Activated naive CD4-positive, alpha-beta T cell treated with anti-CD3 and anti-CD28 coated beads, Interleukin-2, amount 50 U/mL, for 24 hours (primary cell): ENCODE data around the gene GPS2.
"Not testable (repeated sequence)": the region's sequence is repeated elsewhere in the genome, so short reads cannot be mapped to it uniquely, and the experiment has no call there.

Experiments
- H3K27ac Mint-ChIP-seq: one replicate; pipeline ENCODE4 v1.8.0; 2021; ENCODE audit warnings: mild to moderate bottlenecking, mixed read lengths
- H3K27me3 Mint-ChIP-seq: one replicate; pipeline ENCODE4 v1.8.0; 2021; ENCODE audit warnings: mixed read lengths
- H3K36me3 Mint-ChIP-seq: one replicate; pipeline ENCODE4 v1.8.0; 2021; ENCODE audit warnings: mixed read lengths
- H3K4me1 Mint-ChIP-seq: one replicate; pipeline ENCODE4 v1.8.0; 2021; ENCODE audit warnings: mixed read lengths
- H3K4me3 Mint-ChIP-seq: one replicate; pipeline ENCODE4 v1.8.0; 2021; ENCODE audit warnings: mild to moderate bottlenecking, mixed read lengths
- H3K9me3 Mint-ChIP-seq: one replicate; pipeline ENCODE4 v1.8.0; 2021; ENCODE audit warnings: mixed read lengths

GPS2 gene

DNA sequence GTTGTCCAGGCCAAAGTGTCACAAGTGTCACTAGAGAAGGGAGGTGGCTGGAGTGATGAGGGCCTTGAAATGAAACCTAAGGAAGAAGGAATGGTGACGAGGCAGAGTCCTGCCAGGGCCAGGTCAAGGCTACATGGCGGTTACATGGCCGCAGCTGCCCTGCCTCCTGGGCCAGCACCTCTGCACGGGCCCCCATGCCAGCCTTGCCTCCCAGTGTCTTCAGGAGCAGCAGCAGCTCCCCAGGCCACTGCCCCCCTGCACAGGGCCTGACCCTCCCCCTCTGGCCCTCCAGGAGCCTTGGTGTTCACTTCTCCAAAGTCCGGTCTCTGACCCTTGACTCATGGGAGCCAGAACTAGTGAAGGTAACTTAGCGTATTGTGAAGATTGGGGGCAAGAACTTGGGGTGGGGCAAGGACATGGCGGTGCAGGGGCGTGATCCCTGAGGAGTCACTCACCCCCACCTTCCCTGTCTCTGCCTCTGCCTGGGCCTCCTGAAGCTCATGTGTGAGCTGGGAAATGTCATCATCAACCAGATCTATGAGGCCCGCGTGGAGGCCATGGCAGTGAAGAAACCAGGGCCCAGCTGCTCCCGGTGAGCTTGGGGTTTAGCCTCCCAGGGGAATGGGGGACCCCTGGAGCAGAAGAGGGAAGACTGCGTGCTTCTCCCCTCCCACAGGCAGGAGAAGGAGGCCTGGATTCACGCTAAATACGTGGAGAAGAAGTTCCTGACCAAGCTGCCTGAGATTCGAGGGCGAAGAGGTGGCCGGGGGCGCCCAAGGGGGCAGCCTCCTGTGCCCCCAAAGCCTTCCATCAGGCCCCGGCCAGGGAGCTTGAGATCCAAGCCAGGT lies 32.7 kb upstream of the GPS2 start:
- H3K9me3 Mint-ChIP-seq, result no peaks in the 10 kb centered on the region
- peak overlapping the region; percentile 30 for H3K27ac Mint-ChIP-seq
- no peaks in the 10 kb centered on the region for H3K36me3 Mint-ChIP-seq
- H3K4me3 Mint-ChIP-seq, result no peak overlapping the region
- H3K27me3 Mint-ChIP-seq, result no peaks in the 10 kb centered on the region
- peaks cover 14% of the 10 kb centered on the region for H3K4me1 Mint-ChIP-seq

DNA sequence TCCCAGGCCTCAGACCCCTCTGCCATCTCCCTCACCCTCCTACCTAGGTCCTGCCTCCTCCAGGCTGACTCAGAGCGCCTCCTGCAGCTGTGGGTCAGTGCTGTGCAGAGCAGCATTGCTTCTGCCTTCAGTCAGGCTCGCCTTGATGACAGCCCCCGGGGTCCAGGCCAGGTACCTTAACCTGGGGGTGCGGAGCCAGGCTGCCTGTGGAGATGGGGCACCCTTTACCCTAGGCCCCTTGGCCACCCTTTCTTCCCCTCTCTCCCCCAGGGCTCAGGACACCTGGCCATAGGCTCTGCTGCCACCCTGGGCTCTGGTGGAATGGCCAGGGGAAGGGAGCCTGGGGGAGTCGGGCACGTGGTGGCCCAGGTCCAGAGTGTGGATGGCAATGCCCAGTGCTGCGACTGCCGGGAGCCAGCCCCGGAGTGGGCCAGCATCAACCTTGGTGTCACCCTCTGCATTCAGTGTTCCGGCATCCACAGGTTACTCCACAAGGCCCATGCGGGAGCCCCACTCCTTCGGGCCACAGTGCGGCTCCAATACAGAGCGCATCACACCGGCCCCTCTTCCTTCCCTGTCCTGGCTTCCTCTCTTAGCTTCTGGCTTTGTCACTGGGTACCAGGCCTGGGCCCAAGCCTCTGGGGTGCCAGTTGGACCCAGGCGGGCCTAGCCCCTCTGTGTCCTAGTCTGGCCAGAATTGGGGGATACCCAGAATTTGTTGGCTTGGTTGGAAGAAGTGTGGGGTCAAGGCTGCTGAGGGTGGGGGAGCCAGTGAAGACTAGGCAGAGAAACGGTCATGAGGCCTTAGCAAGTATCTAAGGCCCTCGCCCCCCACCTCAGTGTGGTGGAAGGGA lies 31.8 kb upstream of the GPS2 start:
- H3K4me1 Mint-ChIP-seq, result peaks cover 7% of the 10 kb centered on the region
- H3K4me3 Mint-ChIP-seq, result no peak overlapping the region
- H3K9me3 Mint-ChIP-seq, result no peaks in the 10 kb centered on the region
- no peak overlapping the region for H3K27ac Mint-ChIP-seq
- no peaks in the 10 kb centered on the region for H3K27me3 Mint-ChIP-seq
- no peaks in the 10 kb centered on the region for H3K36me3 Mint-ChIP-seq

DNA sequence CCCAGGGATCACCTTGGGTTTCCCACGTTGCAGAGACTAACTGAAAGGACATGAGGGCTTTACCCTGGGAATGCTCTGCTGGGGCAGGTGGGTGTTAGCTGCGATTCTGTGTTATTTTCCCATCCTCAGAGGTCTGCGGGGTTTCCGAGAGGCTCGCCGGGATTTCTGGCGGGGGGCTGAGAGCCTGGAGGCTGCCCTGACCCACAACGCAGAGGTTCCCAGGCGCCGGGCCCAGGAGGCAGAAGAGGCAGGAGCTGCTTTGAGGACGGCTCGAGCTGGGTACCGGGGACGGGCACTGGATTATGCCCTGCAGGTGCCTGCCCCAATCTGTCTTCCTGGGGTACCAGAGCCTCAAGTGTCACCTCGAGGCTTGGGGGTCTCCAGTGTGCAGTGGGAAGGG lies 28.1 kb upstream of the GPS2 start:
- Mint-ChIP-seq H3K4me1 (peaks cover 14% of the 10 kb centered on the region), H3K27ac (no peak overlapping the region), H3K9me3 (no peaks in the 10 kb centered on the region), H3K4me3 (no peak overlapping the region), H3K27me3 (no peaks in the 10 kb centered on the region), H3K36me3 (no peaks in the 10 kb centered on the region)

DNA sequence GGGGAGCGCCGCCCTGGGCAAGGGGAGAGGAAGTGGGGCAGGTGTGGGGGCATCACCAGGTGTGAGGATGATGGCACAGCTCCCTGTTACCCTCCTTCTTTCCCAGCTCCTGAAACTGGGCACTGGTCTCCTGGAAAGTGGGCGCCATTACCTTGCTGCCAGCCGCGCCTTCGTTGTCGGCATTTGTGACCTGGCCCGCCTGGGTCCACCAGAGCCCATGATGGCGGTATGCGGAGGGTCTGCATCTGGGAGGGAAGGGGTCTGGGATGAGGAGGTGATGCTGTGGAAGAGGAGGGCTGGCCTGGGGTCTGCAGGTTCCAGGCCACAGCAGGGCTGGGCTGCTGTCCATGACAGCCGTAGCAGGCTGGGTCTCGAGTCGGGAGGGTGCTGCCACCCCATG lies 26.7 kb upstream of the GPS2 start:
- Mint-ChIP-seq H3K36me3 (no peaks in the 10 kb centered on the region), H3K9me3 (no peaks in the 10 kb centered on the region), H3K27me3 (no peaks in the 10 kb centered on the region), H3K4me1 (peaks cover 27% of the 10 kb centered on the region), H3K27ac (peak overlapping the region; percentile 93), H3K4me3 (no peak overlapping the region)

DNA sequence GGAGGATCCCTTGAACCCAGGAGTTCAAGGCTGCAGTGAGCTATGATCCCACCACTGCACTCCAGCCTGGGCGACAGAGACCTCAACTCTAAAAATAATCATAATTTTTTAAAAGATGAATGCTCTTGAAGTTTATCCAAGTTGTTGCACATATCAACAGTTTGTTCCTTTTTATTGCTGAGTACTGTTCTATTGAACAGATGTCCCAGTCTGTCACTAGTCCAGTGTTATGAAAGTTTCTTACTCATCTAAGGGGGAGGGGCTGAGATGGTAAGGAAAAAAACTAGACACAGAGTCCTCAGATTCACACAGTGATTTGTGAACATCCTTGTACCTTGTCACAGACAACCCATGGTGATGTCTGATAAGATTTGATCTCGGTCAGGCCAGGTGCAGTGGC lies 25.0 kb upstream of the GPS2 start:
- H3K4me1 Mint-ChIP-seq, result peaks cover 35% of the 10 kb centered on the region
- no peaks in the 10 kb centered on the region for H3K27me3 Mint-ChIP-seq
- no peak overlapping the region for H3K27ac Mint-ChIP-seq
- H3K4me3 Mint-ChIP-seq, result no peak overlapping the region
- H3K9me3 Mint-ChIP-seq, result no peaks in the 10 kb centered on the region
- no peaks in the 10 kb centered on the region for H3K36me3 Mint-ChIP-seq

DNA sequence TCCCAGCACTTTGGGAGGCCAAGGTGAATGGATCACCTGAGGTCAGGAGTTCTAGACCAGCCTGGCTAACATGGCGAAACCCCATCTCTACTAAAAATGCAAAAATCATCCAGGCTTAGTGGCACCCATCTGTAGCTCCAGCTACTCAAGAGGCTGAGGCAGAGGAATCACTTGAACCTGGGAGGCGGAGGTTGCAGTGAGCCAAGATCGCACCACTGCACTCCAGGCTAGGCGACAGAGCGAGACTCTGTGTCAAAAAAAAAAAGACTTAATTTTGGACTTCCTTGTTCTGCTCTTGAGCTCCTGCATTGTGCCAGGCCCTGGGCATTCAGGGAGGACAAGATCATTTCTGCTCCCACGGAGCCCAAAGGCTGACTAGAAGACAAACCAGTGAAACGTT lies 22.4 kb upstream of the GPS2 start:
- peaks cover 56% of the 10 kb centered on the region for H3K4me1 Mint-ChIP-seq
- not testable (repeated sequence) for H3K36me3 Mint-ChIP-seq

DNA sequence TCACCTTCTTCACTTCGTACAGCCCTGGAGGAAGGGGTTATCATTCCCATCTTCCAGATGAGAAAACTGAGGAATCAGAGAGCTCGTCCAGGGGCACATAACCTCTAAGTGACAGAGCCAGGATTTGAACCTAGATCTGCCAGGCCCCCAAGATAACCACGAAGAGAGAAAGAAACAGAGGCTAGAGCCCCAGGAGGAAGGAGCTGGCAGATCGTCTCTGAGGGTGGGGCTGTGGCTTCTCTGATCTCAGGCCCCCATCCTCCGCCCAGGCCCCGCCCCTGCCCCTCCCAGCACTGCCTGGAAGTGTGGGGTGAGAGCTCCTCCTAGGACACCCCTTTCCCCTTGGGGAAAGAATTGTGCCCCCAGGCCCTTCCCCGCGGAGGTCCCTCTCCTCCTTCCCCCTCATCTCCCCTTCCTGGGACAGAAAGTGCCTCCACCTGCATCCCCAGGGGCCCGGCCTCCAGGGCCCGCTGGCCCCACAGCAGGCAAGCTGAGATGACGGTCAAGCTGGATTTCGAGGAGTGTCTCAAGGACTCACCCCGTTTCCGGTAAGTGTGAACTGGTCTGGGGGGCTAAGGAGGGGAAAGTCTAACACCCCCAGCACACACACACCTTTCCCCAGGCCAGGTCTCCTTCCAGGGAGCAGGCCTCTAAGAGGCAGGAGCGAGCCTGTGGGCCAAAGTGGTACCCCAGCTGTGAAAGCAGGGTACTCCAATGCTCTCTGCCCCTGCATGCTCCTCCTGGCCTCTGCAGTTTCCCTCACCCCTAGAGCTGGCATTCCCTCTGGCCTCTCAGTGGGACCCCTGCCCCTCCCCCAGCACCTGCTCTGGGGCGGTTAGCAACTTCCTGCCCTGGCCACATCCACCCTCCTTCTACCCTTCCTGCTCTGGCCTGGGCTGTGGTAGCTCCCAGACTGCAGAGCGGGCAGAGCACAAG lies 21.3 kb upstream of the GPS2 start, which contains the start of gene ACAP1:
Gene ACAP1 (plus strand): TSS at position 290 of the 936 bp plus-strand sequence. CDS start 206 bp downstream, at position 496.
- peak within 1 kb of the TSS; percentile 93 for H3K27ac Mint-ChIP-seq
- H3K4me3 Mint-ChIP-seq, result peak within 1 kb of the TSS; percentile 89
- H3K4me1 Mint-ChIP-seq, result peaks cover 61% of the 10 kb centered on the region

More for the DNA sequence above, 22.4 kb upstream of the GPS2 start:
- H3K9me3 Mint-ChIP-seq, H3K27me3 Mint-ChIP-seq: not testable (repeated sequence)
- Mint-ChIP-seq H3K4me3 (peak overlapping the region; percentile 89), H3K27ac (peak overlapping the region; percentile 93)

DNA sequence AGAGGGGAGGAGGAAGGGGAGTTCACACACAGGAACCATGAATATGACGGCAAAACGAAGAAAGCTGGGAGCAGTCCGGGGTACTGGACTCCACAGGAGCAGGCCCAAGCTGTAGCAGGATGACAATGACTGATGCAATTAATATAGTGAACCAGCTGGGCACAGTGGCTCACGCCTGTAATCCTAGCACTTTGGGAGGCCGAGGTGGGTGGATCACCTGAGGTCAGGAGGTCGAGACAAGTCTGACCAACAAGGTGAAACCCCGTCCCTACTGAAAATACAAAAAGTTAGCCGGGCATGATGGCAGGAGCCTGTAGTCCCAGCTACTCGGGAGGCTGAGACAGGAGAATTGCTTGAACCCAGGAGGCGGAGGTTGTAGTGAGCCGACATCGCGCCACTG lies 20.6 kb upstream of the GPS2 start:
- H3K4me3 Mint-ChIP-seq, result peak overlapping the region; percentile 89
- H3K27ac Mint-ChIP-seq, result peak overlapping the region; percentile 93
- H3K9me3 Mint-ChIP-seq, H3K36me3 Mint-ChIP-seq, H3K27me3 Mint-ChIP-seq: not testable (repeated sequence)
- H3K4me1 Mint-ChIP-seq, result peaks cover 65% of the 10 kb centered on the region

More for the DNA sequence above, 21.3 kb upstream of the GPS2 start, which contains the start of gene ACAP1:
- Mint-ChIP-seq H3K36me3 (no peaks in the 10 kb centered on the region), H3K27me3 (no peaks in the 10 kb centered on the region), H3K9me3 (no peaks in the 10 kb centered on the region)

DNA sequence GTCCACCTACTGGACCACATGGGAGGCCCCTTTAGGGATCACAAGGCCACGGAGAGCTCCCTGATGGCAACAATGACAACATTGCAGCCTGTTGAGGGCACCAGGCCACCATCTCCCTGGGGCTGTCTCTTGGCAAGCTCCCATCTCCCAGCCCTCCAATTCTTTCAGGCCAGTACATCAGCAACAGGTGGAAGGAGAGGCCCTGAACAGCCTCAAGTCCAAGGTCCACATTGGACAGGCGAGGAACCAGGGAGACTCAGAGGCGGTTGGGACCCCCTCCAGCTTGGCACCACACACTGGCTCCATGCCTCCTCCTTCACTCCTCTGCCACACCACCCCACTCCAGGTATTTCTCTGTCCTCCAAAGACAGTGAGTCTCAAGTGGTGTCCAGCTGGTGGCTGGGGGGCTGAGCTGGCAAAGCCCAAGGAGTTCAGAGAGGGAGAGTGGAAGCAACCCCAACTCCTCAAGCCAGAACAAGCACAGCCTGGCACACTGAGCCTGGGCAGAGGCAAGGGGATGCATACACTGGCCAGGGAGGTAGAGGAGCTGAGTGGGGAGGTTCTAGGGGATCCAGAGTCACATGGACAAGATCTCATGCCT lies 19.9 kb upstream of the GPS2 start:
- H3K4me3 Mint-ChIP-seq, result peak overlapping the region; percentile 89
- peaks cover 65% of the 10 kb centered on the region for H3K4me1 Mint-ChIP-seq
- peak overlapping the region; percentile 93 for H3K27ac Mint-ChIP-seq
- H3K9me3 Mint-ChIP-seq, result no peaks in the 10 kb centered on the region
- H3K27me3 Mint-ChIP-seq, result no peaks in the 10 kb centered on the region
- no peaks in the 10 kb centered on the region for H3K36me3 Mint-ChIP-seq

DNA sequence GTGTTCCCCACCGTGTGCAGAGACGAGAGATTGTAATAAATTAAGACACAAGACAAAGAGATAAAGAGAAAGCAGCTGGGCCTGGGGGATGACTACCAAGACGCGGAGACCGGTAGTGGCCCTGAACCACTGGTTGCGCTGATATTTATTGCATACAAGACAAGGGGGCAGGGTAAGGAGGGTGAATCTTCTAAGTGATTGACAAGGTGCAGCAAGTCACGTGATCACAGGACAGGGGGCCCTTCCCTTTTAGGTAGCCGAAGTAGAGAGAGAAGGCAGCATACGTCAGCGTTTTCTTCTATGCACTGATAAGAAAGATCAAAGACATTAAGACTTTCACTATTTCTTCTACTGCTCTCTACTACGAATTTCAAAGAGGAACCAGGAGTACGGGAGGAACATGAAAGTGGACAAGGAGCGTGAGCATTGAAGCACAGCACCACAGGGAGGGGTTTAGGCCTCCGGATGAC lies 17.5 kb upstream of the GPS2 start:
- not testable (repeated sequence) for H3K36me3 Mint-ChIP-seq, H3K9me3 Mint-ChIP-seq, H3K27me3 Mint-ChIP-seq
- H3K27ac Mint-ChIP-seq, result peak overlapping the region; percentile 68
- H3K4me1 Mint-ChIP-seq, result peaks cover 69% of the 10 kb centered on the region
- H3K4me3 Mint-ChIP-seq, result peak overlapping the region; percentile 63

DNA sequence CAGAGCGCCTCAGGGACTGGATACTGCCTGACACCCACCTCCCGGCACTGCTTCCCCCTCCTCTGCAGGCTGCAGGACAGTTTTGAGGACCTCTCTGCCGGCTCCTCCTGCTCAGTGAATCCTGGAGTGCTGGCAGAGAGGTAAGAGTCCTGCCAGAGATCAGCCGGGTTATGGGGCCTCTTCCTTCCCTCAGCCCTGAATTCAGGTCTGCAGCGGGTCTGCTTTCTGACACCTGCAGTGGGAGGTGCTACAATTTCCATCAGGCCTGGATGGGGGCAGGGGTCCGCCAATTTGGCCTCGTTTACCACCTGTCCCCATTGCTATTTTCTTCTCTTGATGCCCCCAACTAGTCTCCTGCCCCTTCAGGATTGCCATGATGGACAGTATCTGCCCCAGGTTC lies 17.0 kb upstream of the GPS2 start:
- no peaks in the 10 kb centered on the region for H3K36me3 Mint-ChIP-seq
- no peaks in the 10 kb centered on the region for H3K27me3 Mint-ChIP-seq
- H3K4me3 Mint-ChIP-seq, result peak overlapping the region; percentile 63
- H3K4me1 Mint-ChIP-seq, result peaks cover 64% of the 10 kb centered on the region
- no peaks in the 10 kb centered on the region for H3K9me3 Mint-ChIP-seq
- H3K27ac Mint-ChIP-seq, result peak overlapping the region; percentile 68

DNA sequence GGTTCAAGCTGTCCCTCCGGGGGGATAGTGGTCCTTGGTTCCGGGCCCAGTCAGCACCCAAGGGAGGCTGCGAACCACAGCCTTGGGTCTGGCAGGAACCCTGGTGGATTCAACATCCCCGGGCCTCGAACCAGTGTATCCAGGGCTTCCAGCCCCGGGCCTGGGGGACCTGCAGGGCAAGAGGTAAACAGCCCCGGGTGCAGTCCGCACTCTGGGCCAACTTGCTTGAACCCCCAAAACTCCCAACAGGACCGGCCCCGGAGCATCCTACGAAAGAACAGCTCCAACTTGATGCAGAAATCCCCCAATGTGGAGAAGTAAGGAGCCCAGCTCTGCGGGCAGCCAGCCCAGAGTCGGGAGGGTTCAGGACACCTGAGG lies 15.5 kb upstream of the GPS2 start:
- Mint-ChIP-seq H3K9me3 (no peaks in the 10 kb centered on the region), H3K27ac (no peak overlapping the region), H3K4me3 (peak overlapping the region; percentile 90), H3K27me3 (no peaks in the 10 kb centered on the region), H3K4me1 (peaks cover 54% of the 10 kb centered on the region), H3K36me3 (no peaks in the 10 kb centered on the region)

DNA sequence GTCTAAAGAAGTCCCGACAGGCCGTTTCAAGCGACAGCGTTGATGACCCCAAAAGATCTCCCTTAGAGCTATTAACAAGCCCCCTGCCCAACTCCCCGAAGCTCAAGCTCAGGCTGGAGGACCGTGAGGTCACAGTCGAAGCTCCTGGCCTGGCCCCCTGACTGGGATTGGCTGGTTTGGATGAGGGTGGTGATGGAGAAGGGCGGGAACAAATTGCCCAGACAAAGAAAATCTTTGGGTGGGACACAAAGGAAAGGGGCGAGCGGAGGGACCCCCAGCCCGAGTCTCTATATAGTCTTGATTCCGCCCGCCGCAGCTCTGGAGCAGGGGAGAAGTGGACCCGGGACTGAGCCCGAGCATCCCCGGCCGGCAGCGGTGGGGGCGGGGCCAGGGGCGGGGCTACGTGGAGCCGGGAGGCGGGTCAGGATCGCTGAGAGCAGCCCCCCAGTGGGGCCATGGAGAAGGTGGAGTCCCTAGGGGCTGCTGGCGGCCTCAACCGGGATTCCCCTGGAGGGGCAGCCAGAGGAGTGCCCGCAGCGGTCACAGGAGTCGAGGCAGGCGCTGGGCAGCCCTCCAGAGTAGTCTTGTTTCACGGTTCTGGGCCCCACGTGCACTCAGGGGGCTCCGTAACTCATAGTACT lies 15.0 kb upstream of the GPS2 start:
- Mint-ChIP-seq H3K36me3 (no peaks in the 10 kb centered on the region), H3K9me3 (no peaks in the 10 kb centered on the region), H3K4me3 (peak overlapping the region; percentile 90), H3K27ac (peak overlapping the region; percentile 99), H3K4me1 (peaks cover 49% of the 10 kb centered on the region), H3K27me3 (no peaks in the 10 kb centered on the region)

DNA sequence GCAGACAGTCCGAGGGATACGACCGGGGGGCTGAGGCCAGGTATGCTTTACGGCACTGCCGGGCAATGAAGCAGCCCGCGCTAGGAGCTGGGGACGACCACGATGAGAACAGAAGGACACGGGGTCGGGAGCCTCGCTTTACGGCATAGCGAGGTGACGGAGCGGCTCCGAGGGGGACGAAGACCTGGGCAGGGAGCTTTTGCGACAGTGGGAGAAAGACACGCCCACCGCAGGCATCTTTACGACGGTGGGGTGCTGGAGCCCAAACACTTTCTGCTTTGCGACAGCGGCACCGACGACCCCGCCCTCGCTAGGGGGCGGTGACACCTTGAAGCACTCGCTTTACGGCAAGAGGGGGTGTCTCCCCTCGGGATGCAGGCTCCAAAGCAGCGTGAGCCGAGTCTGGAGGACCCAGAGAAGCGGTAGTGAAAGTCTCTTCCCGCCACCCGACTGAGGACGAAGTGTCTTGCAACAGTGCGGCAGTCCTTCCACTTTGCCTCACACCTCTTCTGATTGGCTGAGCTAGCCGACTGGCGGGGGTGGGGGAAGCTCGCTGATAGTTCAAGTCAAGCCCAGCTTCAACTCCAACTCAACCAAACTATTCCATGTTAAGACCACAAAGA lies 14.3 kb upstream of the GPS2 start:
- Mint-ChIP-seq H3K36me3 (no peaks in the 10 kb centered on the region), H3K4me3 (peak overlapping the region; percentile 90), H3K27me3 (no peaks in the 10 kb centered on the region), H3K9me3 (no peaks in the 10 kb centered on the region), H3K27ac (peak overlapping the region; percentile 99), H3K4me1 (peaks cover 43% of the 10 kb centered on the region)
